PC-9 (cell line): ENCODE measurements around the gene FURIN. TPM values are rescaled to one million over a fixed set of nuclear protein-coding genes. Genes with fewer than 3 reads are reported as not detected.

Source experiments
- BruUV-seq: library from RNA; stranded (reverse); fragments of 400-500 nt; replicated peaks from 2 replicates; lab custom pipeline; 2021; lab: Mats Ljungman, UMichigan
- CTCF ChIA-PET: fragments of 300-600 bp; sonication (Branson Sonifier 250); formaldehyde crosslinking; loops from one replicate; lab custom pipeline; 2022; ENCODE audit warnings: antibody characterized with exemption; lab: Charles Lee
- POLR2A ChIA-PET: fragments of 300-600 bp; sonication (Branson Sonifier 250); formaldehyde crosslinking; loops from one replicate; lab custom pipeline; 2022; ENCODE audit warnings: antibody characterized with exemption; ENCODE audit not compliant: unreplicated experiment; lab: Charles Lee
- DNase-seq, 2 experiments: peaks; one replicate each; pipeline versions ENCODE4 v3.0.0 to v3.0.0-alpha.2; 2015 to 2022; ENCODE audit warnings: mixed read lengths in 1 of 2
- H2AFZ ChIP-seq: fragments of 200-600 bp; sonication (generic); 2 replicates; pipeline ENCODE4 v1.8.1; 2017; ENCODE audit warnings: antibody characterized with exemption
- H3F3A ChIP-seq: fragments of 200-600 bp; sonication (generic); 2 replicates; pipeline ENCODE4 v1.8.1; 2017; ENCODE audit warnings: antibody characterized with exemption, mild to moderate bottlenecking, low read depth; ENCODE audit not compliant: insufficient read depth
- H3K27ac ChIP-seq: fragments of 200-600 bp; sonication (generic); 2 replicates; pipeline ENCODE4 v1.6.1; 2016; ENCODE audit warnings: mixed run types
- H3K27me3 ChIP-seq: fragments of 200-600 bp; sonication (generic); 2 replicates; pipeline ENCODE4 v1.6.1; 2016; ENCODE audit warnings: low read depth, mixed run types; ENCODE audit not compliant: insufficient read depth
- H3K36me3 ChIP-seq: fragments of 200-600 bp; sonication (generic); 2 replicates; pipeline ENCODE4 v1.6.1; 2016; ENCODE audit warnings: low read depth, mixed run types
- H3K4me1 ChIP-seq: fragments of 200-600 bp; sonication (generic); replicated peaks from 2 replicates; pipeline ENCODE4 v1.6.1; 2016; ENCODE audit warnings: mixed run types; ENCODE audit not compliant: insufficient read depth
- H3K4me2 ChIP-seq: fragments of 200-600 bp; sonication (generic); 2 replicates; pipeline ENCODE4 v1.6.1; 2017; ENCODE audit warnings: mixed run types
- H3K4me3 ChIP-seq: fragments of 200-600 bp; sonication (generic); 2 replicates; pipeline ENCODE4 v1.6.1; 2016; ENCODE audit warnings: mixed run types
- H3K79me2 ChIP-seq: fragments of 200-600 bp; sonication (generic); 2 replicates; pipeline ENCODE4 v1.6.1; 2017; ENCODE audit warnings: low read depth, mixed run types
- H3K9me2 ChIP-seq: fragments of 200-600 bp; sonication (generic); 2 replicates; pipeline ENCODE4 v1.8.1; 2017; ENCODE audit warnings: mild to moderate bottlenecking; ENCODE audit not compliant: insufficient read depth
- H3K9me3 ChIP-seq: fragments of 200-600 bp; sonication (generic); 2 replicates; pipeline ENCODE4 v1.8.1; 2016; ENCODE audit warnings: low read depth; ENCODE audit not compliant: insufficient read depth
- H4K20me1 ChIP-seq: fragments of 200-600 bp; sonication (generic); 2 replicates; pipeline ENCODE4 v1.8.1; 2017; ENCODE audit not compliant: insufficient read depth
- EZH2 ChIP-seq: fragments of 200-600 bp; sonication (generic); IDR thresholded peaks from 2 replicates; pipeline ENCODE4 v1.8.0; 2017; ENCODE audit warnings: antibody characterized with exemption, low read depth
- intact Hi-C: fragments of 100-400 bp; cut with micrococcal nuclease; formaldehyde crosslinking; loops from one replicate; pipeline ENCODE4 v1.10.0; 2022; ENCODE audit not compliant: unreplicated experiment
- total RNA-seq: library from RNA; stranded (reverse); gene quantifications from 2 replicates; pipeline ENCODE4 v1.2.3, GENCODE V29; 2021
- TF ChIP-seq, protein P1 (sequence below): fragments of 200-600 bp; sonication (generic); conservative IDR thresholded peaks from 2 replicates; pipeline ENCODE4 v1.6.1; 2017; ENCODE audit warnings: mixed run types, antibody characterized with exemption, mild to moderate bottlenecking, moderate library complexity

FURIN gene
- total RNA-seq, 1 experiment from 2014 or later = 50.4 TPM

DNA sequence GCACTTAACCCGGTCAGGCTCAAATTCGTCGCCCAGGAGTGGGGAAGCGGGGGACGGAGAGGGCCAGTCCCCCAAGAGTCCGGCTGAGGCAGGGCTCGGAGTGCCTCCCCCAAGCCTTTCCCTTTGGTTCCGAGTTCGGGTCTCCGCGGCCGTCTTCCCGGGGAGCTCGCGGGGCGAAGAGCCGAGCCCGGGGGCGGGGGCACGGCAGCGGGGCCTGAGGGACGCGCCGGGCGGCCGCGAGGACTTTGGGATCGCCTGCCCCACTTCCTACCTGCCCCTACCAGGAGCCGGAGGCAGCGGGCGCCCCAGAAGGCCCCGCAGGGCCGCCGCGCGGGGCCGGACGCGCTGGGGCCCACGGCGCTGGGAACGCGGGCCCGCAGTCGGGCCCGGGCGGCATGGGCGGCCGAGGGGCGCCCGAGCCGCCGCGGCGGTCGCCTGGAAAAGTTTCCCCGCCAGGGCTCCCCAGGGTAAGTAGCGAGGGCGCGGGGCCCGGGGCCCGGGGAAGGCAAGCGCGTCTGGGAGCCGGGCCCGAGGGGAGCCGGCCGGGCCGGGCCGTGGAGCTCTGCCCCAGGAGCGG is 2.8 kb downstream of the FURIN start:
- TF ChIP-seq, protein P1, sequence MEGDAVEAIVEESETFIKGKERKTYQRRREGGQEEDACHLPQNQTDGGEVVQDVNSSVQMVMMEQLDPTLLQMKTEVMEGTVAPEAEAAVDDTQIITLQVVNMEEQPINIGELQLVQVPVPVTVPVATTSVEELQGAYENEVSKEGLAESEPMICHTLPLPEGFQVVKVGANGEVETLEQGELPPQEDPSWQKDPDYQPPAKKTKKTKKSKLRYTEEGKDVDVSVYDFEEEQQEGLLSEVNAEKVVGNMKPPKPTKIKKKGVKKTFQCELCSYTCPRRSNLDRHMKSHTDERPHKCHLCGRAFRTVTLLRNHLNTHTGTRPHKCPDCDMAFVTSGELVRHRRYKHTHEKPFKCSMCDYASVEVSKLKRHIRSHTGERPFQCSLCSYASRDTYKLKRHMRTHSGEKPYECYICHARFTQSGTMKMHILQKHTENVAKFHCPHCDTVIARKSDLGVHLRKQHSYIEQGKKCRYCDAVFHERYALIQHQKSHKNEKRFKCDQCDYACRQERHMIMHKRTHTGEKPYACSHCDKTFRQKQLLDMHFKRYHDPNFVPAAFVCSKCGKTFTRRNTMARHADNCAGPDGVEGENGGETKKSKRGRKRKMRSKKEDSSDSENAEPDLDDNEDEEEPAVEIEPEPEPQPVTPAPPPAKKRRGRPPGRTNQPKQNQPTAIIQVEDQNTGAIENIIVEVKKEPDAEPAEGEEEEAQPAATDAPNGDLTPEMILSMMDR = no peak
- no peak for TF ChIP-seq EZH2
- peak overlapping the region; percentile 72 for H3K27ac ChIP-seq
- H4K20me1 ChIP-seq = peaks cover 26% of the 10 kb centered on the region
- peak overlapping the region; percentile 95 for H3K4me2 ChIP-seq
- H3F3A ChIP-seq = peaks cover 54% of the 10 kb centered on the region
- peak overlapping the region; percentile 83 for H2AFZ ChIP-seq
- H3K4me3 ChIP-seq = peak overlapping the region; percentile 73
- no peaks in the 10 kb centered on the region for H3K36me3 ChIP-seq
- no TSS peak for BruUV-seq
- peaks cover 32% of the 10 kb centered on the region for H3K79me2 ChIP-seq
- no peaks in the 10 kb centered on the region for H3K27me3 ChIP-seq
- DNase-seq = peak in 1 of 2 experiments; percentile 51
- POLR2A ChIA-PET = no interaction called here
- peaks cover 64% of the 10 kb centered on the region for H3K4me1 ChIP-seq
- CTCF ChIA-PET = interaction anchor here (0.6 to 1.1 kb wide), 4 partner anchors 64 to 1376 kb away, joined by 3 to 8 read pairs (median 4); partner anchors contain the start of gene UNC45A
- intact Hi-C loops = loop anchor here (5.0 kb wide), 4 partner anchors 154 to 394 kb away; partner anchors contain the start of gene BLM
- no peaks in the 10 kb centered on the region for H3K9me2 ChIP-seq
- H3K9me3 ChIP-seq = no peaks in the 10 kb centered on the region

DNA sequence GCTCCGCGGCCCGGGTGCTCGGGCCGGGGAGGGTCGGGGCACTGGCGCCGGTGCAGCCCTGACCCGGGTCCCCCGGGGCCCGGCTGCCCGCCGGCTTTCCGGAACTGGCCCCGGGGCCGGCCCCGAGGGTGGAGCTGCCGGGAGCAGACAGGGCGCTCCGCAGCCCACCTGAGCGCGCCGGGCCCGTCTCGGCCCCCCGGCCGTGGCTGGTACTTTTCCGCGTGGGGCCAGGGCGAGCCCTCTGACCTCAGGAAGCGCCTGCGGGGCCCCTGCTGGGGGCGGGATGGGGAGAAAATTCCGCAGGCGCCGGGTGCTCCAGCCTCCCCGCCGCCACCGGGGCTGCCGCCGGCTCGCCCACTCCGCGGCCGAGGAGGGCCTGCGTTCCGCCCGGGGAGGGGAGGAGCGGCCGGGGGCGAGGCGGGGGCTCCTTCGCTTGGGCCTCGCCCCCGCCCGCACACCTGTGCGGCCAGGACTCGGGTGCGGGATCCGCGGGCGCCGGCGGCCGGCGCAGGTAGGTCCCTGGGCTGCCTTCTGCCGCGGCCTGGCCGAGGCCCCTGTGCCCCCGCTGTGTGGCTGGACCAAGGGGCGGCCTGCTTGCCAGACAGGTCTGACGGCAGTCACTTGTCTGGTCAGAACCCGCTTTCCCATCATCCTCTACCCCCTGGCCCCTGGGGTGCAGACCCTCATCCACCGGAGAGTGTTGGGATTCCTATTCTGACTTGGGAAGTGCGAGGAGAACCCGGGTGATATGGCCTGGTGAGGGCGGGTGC is 3.5 kb downstream of the FURIN start:
- Histone ChIP-seq H3K4me1 (peaks cover 61% of the 10 kb centered on the region), H3K9me3 (no peaks in the 10 kb centered on the region), H2AFZ (peak overlapping the region; percentile 66; the same call in 1 of the 2 replicates), H3F3A (peaks cover 54% of the 10 kb centered on the region), H3K27ac (peak overlapping the region; percentile 49; the same call in 1 of the 2 replicates), H3K4me2 (peak overlapping the region; percentile 95), H3K9me2 (no peaks in the 10 kb centered on the region), H3K36me3 (peaks cover 5% of the 10 kb centered on the region; the same call in 1 of the 2 replicates), H3K27me3 (no peaks in the 10 kb centered on the region), H4K20me1 (peaks cover 26% of the 10 kb centered on the region), H3K79me2 (peaks cover 32% of the 10 kb centered on the region), H3K4me3 (peak overlapping the region; percentile 73)
- ChIA-PET POLR2A (no interaction called here), CTCF (interaction anchor here (0.6 to 1.1 kb wide), 4 partner anchors 63 to 1377 kb away, joined by 3 to 8 read pairs (median 4); partner anchors contain the start of gene UNC45A)
- no peak for DNase-seq
- intact Hi-C loops = loop anchor here (5.0 kb wide), 4 partner anchors 155 to 395 kb away; partner anchors contain the start of gene BLM
- no peak for TF ChIP-seq EZH2
- TF ChIP-seq, protein P1 = no peak
- BruUV-seq = no TSS peak

DNA sequence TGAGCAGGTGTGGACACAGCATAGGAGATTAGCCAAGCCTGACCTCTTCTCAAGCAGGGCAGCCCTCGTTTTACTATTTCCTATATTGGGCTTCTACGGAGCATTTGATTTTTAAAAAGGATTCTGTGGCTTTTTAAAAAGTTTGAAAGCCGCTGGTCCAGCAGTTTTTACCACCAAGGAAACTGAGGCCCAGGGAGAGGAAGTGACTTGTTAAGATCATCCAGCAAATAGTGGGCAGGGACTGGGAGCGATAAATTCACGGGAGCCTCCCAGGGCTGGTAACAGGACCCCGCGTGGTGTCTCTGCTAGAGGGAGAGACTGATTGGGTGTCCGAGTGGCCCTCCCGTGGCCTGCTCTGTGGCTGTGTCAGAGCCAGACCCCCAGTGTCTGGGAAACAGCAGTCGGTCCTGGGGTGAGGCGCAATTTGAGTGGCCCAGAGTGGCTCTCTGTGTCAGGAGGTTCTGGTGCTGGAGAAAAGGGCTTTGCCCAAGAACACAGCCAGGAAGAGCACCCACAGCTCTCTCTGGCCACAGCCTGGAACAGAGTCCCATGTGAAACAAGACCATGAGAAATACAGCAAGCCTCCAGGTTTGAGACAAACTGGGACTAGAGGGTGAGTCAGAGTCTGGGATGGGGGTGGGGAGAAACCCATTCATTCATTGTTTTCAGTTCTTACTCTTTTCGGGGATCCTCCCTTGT is 4.2 kb downstream of the FURIN start:
- peaks cover 5% of the 10 kb centered on the region; the same call in 1 of the 2 replicates for H3K36me3 ChIP-seq
- no peaks in the 10 kb centered on the region for H3K9me3 ChIP-seq
- peaks cover 32% of the 10 kb centered on the region for H3K79me2 ChIP-seq
- TSS peak; percentile 26 for BruUV-seq
- H4K20me1 ChIP-seq = peaks cover 26% of the 10 kb centered on the region
- peak overlapping the region; percentile 61; the same call in 1 of the 2 replicates for H2AFZ ChIP-seq
- intact Hi-C loops = loop anchor here (5.0 kb wide), 4 partner anchors 155 to 395 kb away; partner anchors contain the start of gene BLM
- no peak for TF ChIP-seq EZH2
- TF ChIP-seq, protein P1 = no peak
- H3F3A ChIP-seq = peaks cover 52% of the 10 kb centered on the region
- ChIA-PET POLR2A (no interaction called here), CTCF (no interaction called here)
- peak overlapping the region; percentile 95 for H3K4me2 ChIP-seq
- H3K4me3 ChIP-seq = peak overlapping the region; percentile 73
- DNase-seq = peak in 1 of 2 experiments; percentile 46
- no peaks in the 10 kb centered on the region for H3K27me3 ChIP-seq
- H3K27ac ChIP-seq = peak overlapping the region; percentile 49
- no peaks in the 10 kb centered on the region for H3K9me2 ChIP-seq
- H3K4me1 ChIP-seq = peaks cover 54% of the 10 kb centered on the region
